GM21447 (cell line): ENCODE measurements around the gene PPP1R12C.
"Not testable (repeated sequence)": the region's sequence is repeated elsewhere in the genome, so short reads cannot be mapped to it uniquely, and the experiment has no call there.

Experiments used
- ATAC-seq: cut with Tn5 transposase; IDR thresholded peaks from one replicate; pipeline ENCODE4 v1.9.1; 2021; ENCODE audit not compliant: unreplicated experiment

PPP1R12C gene

DNA sequence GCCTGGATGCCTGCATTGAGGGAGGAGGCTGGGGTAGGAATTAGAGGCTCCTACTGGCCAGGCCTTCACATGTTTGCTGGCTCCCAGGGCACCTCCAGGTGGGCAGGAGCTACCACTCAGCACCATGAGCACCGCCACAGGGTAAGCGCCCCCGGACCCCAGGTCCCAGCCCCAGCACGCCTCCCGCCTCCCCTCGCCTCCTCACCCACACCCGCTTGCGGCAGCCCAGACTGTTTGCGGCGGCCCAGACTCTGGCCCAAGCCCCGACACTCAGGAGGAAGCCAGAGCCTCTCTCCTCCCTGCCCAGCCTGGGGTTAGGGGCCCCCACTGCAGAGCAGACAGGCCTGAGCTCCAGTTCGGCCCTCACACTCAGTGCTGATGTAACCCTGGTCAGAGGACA is 41.1 kb downstream of the PPP1R12C start:
- ATAC-seq = no peak

DNA sequence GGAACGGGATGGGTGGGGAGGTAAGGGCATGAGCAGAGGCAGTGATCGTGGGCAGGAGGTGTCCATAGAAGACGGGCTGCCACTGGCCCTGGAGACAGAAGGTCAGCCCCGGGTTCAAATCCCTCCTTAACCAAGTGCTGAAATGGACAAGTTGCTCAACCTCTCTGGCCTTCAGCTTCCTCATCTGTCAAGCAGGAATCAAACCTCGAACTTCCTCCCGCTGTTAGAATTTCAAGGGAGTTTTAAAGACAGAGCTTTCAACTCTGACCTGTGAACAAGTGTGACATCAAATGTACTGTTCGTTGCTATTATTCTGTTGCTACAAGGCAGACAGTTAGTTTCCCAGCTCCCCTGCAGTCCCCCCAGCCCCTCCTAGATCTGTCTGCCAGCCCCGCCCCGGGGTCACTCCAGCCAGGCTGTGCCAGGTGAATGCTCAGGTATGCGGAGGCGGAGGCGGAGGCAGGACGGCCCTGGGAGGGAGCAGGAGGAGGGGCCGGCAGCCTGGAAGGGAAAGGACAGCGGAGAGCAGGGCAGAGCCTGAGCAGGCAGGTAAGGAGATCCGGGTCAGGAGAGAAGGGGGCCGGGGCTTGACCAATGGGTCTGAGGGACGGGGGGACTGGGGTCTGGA is 42.0 kb downstream of the PPP1R12C start, which contains the start of gene EPS8L1:
Gene EPS8L1, plus strand, starts transcription at position 499 of the 628 bp plus-strand sequence. CDS start 576 bp downstream, outside the sequence.
- ATAC-seq = no peak

DNA sequence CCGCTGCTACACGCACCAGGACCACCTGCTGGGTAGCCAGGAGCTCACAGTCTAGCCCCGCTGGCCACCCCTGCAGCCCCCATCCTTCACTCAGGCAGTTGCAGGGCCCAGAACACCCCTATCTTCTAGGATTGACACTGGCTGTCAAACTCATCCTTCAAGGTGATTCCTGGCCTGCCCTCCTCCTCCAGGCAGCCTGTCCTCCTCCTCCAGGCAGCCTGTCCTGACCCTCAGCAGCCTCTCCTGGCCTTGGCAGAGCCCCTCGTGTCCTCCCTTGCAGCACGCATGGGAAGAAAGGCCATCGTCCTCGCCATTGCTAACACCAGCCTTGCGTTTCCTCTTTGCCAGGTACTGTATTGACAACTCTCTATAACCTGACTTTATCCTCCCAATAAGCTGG is 45.5 kb downstream of the PPP1R12C start:
- ATAC-seq = no peak

DNA sequence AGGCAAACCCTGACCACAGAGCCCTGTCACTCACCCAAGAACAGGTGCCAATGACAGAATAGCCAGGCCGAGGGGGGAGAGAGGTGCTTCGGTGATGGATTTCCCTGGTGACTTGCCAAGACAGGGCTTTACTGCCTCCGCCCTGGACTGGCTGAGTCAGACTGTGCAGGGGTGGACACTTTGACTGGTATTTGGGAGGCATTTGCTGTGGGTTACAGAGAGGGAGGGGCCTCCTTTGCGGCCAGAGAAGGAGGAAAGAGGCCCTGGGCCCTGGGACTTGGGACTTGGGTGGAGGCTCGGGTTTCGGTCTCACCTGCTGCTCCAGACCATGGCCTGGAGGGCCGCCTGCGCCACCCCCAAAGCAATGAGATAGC is 46.3 kb downstream of the PPP1R12C start:
- no peak for ATAC-seq

DNA sequence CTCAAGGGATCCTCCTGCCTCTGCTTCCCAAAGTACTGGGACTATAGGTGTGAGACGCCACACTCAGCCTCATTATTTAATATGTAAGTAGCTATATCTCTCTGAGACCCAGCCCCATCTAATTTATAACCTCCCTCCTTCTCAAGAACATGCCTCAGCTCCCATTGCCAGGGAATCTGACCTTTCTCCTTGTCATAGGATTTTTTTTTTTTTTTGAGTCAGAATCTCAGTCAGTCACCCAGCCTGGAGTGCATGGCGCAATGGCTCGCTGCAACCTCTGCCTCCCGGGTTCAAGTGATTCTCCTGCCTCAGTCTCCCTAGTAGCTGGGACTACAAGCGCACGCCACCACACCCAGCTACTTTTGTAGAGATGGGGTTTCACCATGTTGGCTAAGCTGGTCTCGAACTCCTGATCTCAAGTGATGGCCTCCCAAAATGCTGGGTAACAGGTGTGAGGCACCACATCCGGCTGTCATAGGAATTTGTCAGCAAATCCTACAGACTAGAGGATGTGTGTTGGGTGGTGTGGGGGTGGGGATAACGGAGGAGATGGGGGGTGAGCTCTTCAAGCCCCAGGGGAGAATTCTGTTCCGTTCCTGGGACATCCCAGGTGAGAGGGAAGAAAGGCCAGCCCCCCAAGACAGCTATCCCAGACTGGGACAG is 46.8 kb downstream of the PPP1R12C start:
- ATAC-seq = no peak

DNA sequence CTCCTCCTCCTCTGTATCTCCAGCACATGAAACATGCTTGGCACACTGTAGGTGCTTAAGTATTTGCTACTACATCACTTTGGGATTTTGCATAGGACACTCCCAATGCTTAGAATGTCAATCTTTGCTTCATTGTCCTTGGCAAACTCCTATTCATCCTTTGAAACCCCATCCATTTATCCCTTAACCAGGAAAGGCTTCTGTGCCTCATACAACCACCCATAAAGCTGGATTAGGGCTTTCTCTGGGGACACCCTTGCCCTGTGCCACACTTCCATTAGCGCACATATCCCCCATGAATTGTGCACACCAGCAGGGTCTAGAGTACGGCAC is 47.6 kb downstream of the PPP1R12C start:
- ATAC-seq = no peak

DNA sequence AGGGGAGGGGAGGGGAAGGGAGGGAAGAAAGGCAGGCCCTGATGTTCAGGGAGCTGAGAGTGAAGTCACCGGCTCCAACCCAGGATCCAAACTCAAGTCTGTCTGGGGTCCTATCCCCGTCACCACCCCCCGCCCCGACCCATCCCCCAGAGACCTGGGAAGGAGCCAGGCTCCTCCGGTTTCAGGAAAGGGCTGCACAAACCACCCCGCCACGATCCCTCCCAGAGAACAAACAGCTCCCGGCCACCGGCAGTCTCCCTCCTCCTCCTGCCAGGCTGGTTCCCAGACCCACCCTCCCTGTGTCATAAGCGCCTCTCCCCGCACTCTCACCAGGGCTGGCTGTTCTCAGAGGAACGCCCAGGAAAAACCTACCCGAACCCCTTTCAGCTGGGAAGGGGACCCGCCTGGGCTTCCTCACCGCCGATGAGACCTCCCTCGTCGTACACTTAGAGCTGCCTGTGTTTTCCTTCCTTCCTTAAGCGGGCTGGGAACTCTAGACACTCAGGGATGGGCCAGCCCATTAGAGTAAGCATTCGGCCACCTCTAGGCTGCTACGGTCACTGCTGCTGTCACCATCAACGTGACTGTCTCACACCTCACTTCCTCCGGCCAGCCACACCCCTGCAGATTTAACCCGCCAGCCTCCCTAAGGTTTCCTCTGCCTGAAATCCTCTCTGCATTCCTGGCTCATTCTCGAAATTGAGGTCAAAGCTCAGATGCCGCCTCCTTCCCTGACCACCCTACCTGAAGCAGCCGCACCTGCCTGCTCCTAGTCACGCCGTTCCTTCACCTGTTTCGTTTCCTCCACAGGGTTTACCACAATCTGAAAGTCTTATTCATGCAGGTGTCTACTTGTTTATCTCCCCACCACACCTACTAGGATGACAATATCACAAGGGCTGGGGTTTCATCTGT is 48.2 kb downstream of the PPP1R12C start:
- ATAC-seq = no peak

DNA sequence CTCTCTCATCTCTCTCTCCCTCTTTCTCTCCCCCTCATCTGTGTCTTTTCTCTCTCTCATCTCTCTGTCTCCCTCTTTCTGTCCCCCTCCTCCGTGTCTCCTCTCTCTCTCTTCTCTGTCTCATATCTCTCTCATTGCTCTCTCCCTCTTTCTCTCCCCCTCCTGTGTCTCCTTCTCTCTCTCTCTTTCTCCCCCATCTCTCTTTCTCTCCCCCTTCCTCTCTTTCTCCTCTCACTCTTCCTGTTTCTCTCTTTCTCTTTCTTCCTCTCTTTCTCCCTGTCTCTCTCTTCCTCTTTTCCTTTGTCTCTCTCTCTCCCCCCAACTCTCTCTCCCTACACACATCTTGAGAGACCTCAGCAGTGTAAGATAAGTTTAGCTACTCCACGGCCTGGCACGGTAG is 49.6 kb downstream of the PPP1R12C start:
- ATAC-seq = no peak

DNA sequence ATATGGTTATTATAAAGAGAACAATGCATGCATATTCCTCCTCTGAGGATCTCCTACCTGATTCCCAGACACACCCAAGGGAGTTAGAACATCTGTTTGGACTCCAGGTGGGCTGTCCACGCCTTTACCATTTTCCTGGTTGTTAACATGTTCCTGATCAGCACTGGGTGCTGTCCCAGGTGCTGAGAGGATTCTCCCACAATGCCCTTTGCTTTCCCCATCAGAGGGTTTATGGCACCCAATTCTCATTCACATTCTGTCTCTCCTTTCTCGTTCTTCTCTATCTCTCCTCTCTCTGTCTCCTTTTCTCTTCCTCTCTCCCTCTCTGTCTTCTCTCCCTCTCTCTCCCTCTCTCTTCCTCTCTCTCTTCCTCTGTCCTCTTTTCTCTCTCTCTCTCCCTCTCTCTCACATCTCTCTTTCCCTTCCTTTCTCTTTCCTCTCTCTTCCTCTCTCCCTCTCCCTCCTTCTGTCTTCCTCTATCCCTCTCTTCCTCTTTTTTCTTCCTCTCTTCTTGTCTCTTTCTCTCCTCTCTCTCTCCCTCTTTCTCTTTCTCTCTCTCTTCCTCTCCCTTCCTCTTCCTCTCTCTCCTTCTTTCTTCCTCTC is 51.2 kb downstream of the PPP1R12C start:
- no peak for ATAC-seq

DNA sequence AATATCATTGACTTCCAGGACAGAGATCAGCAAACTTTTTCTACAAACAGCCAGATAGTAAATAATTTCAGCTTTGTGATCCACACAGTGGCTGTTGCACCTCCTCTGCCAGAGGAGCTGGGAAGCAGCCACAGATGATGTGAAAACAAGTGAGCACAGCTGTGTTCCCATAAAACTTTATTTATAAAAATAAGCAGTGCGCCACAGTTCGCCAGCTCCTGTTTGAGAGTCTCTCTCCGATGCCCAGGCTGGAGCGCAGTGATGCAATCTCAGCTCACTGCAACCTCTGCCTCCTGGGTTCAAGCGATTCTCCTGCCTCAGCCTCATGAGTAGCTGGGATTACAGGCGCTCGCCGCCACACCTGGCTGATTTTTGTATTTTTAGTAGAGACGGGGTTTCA is 51.9 kb downstream of the PPP1R12C start:
- ATAC-seq = not testable (repeated sequence)

DNA sequence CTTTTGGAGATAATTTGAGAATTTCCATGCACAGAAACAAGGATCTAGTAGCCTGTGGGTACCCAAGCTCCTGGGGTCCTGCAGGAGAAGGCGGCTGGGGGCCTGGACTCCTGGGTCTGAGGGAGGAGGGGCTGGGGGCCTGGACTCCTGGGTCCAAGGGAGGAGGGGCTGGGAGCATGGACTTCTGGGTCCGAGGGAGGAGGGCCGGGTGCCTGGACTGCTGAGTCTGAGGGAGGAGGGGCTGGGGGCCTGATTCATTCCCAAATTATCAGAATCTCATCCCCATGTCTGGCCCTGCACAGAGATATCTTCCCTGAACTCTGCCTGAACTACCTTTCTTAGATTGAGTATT is 54.0 kb downstream of the PPP1R12C start:
- no peak for ATAC-seq

DNA sequence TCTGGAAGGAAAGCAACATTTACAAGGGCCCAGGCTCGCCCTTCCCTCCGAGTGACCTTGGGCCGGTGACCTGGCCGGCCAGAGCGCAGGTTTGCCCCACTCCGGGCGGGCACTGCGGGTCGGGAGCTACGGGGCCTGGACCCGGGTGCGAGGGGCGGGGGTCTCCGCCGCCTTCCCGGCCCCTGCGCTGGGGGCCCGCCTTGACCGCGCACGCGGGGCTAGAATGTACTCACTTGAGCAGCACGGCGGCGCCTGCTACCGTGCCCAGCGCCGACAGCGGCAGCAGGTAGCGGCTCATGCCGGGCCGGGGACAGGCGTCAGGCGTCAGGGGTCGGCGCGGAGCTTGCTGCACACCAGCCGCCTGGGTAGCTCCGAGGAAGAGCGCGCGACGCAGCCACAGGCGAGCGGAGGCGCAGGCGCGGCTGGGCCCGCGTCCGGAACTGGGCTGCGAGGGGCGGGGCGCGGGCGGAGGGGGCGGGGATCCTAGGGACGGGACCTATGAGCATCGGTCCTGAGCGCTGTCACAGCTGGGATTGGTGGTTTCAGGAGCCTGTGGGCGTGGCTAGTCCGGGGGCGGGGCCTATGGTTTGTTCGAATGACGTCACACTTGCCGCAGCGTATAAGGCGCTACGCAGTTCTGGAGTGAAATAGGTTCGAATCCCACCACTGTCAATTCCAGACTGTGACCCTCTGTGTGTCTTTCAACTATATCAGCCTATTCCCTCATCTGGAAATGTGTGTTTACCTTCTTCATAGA is 54.5 kb downstream of the PPP1R12C start, which contains the start of gene RDH13:
Gene RDH13, minus strand, starts transcription at position 414 of the 757 bp plus-strand sequence. Its CDS starts 116 bp downstream, at position 298.
- peak; percentile 90 for ATAC-seq

DNA sequence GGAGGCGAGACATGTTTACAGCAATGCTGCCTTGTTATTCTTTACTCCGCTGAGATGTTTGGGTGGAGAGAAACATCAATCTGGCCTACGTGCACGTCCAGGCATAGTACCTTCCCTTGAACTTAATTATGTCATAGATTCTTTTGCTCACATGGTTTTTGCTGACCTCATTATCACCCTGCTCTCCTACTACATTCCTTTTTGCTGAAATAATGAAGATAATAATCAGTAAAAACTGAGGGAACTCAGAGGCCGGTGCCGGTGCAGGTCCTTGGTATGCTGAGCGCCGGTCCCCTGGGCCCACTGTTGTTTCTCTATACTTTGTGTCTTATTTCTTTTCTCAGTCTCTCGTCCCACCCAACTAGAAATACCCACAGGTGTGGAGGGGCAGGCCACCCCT is 57.1 kb downstream of the PPP1R12C start:
- not testable (repeated sequence) for ATAC-seq

DNA sequence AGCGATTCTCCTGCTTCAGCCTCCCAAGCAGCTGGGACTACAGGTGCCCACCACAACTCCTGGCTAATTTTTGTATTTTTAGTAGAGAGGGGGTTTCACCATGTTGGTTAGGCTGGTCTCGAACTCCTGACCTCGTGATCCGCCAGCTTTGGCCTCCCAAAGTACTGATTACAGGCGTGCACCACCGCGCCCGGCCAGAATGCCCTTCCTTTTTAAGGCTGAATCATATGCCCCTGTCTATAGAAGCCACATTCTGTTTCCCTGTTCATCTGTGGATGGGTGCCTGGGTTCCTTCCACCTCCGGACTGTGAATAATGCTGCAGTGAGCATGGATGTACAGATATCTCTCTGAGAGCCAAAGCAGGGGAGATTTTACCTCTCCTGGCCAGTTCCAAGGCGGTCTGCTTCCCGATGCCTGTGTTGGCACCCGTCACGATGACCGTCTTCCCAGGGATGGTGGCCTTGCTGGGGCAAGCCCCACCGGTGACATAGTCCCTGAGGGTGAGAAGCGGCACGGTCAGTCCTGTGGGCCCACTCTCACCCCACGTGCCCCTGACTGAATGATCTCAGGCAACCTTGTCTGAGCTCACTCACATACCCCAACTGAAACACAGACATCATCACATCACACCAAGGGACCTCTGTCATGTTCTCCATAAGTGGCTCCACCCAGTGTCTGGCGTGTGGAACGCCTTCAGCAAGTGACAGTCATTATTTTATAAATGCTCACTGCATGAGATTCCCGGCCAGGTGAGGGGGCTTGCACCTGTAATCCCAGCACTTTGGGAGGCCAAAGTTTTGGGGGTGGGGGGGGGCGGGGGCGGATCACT is 58.4 kb downstream of the PPP1R12C start:
- no peak for ATAC-seq

DNA sequence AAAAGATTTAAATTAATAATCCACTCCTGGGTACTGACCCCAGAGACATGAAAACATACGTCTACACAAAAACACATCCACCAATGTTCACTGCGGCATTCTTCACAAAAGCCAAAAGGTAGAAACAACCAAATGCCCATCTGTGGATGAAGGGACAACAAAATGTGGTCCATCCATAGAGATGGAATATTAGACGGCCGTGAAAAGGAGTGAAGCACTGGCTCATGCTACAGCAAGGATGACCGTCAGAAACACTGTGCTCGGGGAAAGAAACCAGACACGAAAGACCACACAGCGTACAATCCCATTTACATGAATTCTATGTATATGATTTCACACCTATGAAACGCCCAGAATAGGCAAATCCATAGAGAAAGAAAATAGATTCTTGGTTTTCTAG is 60.6 kb downstream of the PPP1R12C start:
- no peak for ATAC-seq

DNA sequence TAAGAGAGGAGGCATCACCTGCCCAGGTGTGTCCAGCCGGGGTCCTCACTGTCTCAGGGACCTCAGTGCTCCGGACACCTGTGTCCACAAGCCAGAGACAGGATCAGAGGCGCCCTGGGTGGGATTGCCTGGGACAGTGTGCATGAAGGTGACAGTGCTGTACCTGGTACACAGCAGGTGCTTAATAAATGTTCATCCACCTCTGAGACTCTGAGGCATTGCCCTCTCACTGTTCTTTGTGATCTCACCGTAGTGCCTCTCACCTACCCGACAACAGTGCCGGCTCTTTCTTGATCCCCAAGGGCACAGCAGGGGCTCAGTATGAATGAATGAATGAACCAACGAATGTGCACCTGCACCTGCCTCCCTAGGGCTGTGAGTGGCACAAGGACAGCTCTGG is 63.7 kb downstream of the PPP1R12C start:
- no peak for ATAC-seq

DNA sequence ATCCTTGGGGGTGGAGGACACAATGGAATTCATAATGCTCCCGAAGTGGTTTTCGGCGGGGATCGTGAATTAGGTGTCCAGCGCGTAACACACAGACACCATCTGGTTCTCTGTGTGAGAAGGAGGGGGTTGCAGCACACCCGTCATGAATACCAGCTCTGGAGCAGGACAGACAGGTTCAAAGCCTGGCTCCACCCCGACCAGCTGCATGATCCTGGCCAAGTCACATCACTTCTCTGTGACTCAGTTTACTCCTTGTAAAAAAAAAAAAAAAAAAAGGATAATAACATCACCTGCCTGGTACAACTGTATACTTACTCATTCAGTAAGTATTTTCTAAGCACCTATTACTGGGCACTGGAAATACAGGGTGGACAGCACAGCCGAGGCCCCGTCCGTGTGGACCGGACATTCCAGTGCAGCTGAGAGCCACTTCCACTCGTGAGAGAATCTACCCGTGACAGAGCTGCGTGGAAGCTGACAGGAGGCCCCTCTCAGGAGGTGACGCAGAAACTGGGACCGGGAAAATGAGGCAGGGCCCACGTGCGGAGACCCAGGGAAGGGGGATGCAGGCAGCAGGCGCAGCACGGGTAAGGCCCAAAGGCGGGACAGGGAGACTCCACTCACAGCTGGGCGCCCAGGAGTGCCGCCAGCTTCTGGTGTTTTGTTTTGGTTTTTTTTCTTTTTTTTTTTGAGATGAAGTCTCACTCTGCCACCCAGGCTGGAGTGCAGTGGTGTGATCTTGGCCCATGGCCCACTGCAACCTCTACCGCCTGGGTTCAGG is 66.5 kb downstream of the PPP1R12C start:
- no peak for ATAC-seq

DNA sequence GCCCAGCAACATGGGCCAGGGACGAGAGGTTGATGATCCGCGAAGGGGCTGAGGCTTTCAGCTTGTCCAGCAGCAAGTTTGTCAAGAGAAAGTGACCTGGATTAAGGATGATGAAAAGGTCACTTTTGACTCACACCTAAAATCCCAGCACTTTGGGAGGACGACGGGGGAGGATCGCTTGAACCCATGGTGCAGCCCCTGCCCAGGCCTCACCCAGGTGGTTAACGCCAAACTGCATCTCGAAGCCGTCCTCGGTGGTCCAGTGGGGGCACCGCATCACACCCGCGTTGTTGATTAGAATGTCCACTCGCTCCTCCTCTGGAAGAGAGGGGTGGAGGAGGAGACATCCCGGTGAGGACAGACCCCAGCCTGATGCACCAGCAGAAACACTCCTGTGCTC is 69.0 kb downstream of the PPP1R12C start:
- no peak for ATAC-seq

DNA sequence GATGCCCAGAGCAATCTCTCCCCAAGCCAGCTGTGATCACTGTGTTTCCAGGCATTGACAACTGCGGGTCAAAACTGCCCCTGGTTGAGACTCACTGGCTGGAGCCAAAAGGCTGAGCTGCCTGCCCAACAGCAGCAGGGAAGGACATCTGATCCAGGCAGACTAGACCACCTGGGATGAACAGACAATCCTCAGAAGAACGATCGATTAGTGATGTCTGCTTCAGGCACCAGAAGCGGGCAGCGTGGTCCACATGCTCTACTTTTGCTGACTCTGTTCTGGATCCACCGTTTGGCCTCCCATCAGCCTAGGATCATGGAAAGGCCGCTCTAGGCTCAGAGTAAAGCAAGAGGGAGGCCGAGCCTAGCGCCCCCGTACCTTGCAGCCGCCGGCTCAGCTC is 69.5 kb downstream of the PPP1R12C start:
- ATAC-seq = no peak
